Measurements from ENCODE around the gene BABAM1. TPM values are rescaled to one million over a fixed set of nuclear protein-coding genes. Genes with fewer than 3 reads are reported as not detected.
A peak's percentile ranks its signal among the peaks of the same experiment; 100 is the strongest.

BABAM1 gene
- total and polyA plus RNA-seq, 10 of the 15 experiments (the other 5 are each of a cell fraction or from before 2014, with no cell fraction given), result 11.9 to 154 (median 103) TPM

- TF ChIP-seq ZNF592 (IDR thresholded peaks at IDR 0.05) (no peak), BRCA1 (IDR thresholded peaks at IDR 0.05; ENCODE audit: low read depth, low read length) (no peak), IRF3 (IDR thresholded peaks at IDR 0.05) (peak; percentile 94), LARP7 (IDR thresholded peaks at IDR 0.05) (peak; percentile 41; the same call in 1 of the 2 replicates), MEF2A (IDR thresholded peaks at IDR 0.05; ENCODE audit: insufficient read depth, low read depth, low read length) (no peak), ZBTB33 (IDR thresholded peaks at IDR 0.05) (no peak), NKRF (conservative IDR thresholded peaks at IDR 0.05) (peak; percentile 81), ATF7 (IDR thresholded peaks at IDR 0.05; ENCODE audit: low read depth) (no peak), REST (IDR thresholded peaks at IDR 0.05; ENCODE audit: low read depth, low read length) (no peak), RELB (IDR thresholded peaks at IDR 0.05; ENCODE audit: low read depth) (peak; percentile 99), JUND (IDR thresholded peaks at IDR 0.05; ENCODE audit: low read depth, low read length) (no peak), RAD21 (IDR thresholded peaks at IDR 0.05; ENCODE audit: insufficient read depth, low read depth, low read length) (no peak)
These were observed at the start of gene BABAM1 (continued) for GRCh38 chr19:17266975-17267788.

Measured in GM12878 (cell line).